Right lobe of liver (tissue), 4 donors: Measurements from ENCODE around the gene SGTA.

Source experiments
- POLR2A ChIP-seq: fragments of 450-650 bp; IDR thresholded peaks from one replicate; pipeline ENCODE4 v1.6.1; 2017; ENCODE audit warnings: antibody characterized with exemption, mild to moderate bottlenecking
- TF ChIP-seq, protein P1 (sequence below), 4 donors: fragments of 200-600 bp in 3 of 4; fragments of 450-650 bp in 1 of 4; IDR thresholded peaks; one replicate each; pipeline versions ENCODE4 v1.5.1 to v1.8.0; 2016 to 2022; ENCODE audit warnings: antibody characterized with exemption in 4 of 4, mild to moderate bottlenecking in 2 of 4
- donor health status: DM: no; HTN: no; CAD: no.
- donor health status: DM: no; HTN: no; CAD: no.
- donor health status: DM: no; HTN: yes; CAD: no.

- TF ChIP-seq, protein P1, sequence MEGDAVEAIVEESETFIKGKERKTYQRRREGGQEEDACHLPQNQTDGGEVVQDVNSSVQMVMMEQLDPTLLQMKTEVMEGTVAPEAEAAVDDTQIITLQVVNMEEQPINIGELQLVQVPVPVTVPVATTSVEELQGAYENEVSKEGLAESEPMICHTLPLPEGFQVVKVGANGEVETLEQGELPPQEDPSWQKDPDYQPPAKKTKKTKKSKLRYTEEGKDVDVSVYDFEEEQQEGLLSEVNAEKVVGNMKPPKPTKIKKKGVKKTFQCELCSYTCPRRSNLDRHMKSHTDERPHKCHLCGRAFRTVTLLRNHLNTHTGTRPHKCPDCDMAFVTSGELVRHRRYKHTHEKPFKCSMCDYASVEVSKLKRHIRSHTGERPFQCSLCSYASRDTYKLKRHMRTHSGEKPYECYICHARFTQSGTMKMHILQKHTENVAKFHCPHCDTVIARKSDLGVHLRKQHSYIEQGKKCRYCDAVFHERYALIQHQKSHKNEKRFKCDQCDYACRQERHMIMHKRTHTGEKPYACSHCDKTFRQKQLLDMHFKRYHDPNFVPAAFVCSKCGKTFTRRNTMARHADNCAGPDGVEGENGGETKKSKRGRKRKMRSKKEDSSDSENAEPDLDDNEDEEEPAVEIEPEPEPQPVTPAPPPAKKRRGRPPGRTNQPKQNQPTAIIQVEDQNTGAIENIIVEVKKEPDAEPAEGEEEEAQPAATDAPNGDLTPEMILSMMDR (IDR thresholded peaks at IDR 0.05) = no peak
- TF ChIP-seq POLR2A = no peak
These were observed 49.0 kb downstream of the SGTA start for GRCh38 chr19:2733930-2734588.
